Activated T-helper 17 cell treated with anti-CD3 and anti-CD28 coated beads, Interleukin-2, amount 50 U/mL, for 72 hours (primary cell): Measurements from ENCODE around the gene ARPC5L. TPM values are rescaled to one million over a fixed set of nuclear protein-coding genes. Genes with fewer than 3 reads are reported as not detected.
"Not testable (repeated sequence)": the region's sequence is repeated elsewhere in the genome, so short reads cannot be mapped to it uniquely, and the experiment has no call there.

Source experiments
- ATAC-seq: fragments of 150-1000 bp; cut with Tn5 transposase; replicated peaks from 2 replicates; pipeline ENCODE4 v1.10.0; 2021; ENCODE audit warnings: mild to moderate bottlenecking, moderate library complexity
- H3K27ac Mint-ChIP-seq: one replicate; pipeline ENCODE4 v1.8.0; 2022; ENCODE audit warnings: mixed read lengths
- H3K27me3 Mint-ChIP-seq: one replicate; pipeline ENCODE4 v1.8.0; 2022; ENCODE audit warnings: mixed read lengths
- H3K36me3 Mint-ChIP-seq: one replicate; pipeline ENCODE4 v1.8.0; 2022; ENCODE audit warnings: low read depth, mild to moderate bottlenecking, mixed read lengths
- H3K4me1 Mint-ChIP-seq: one replicate; pipeline ENCODE4 v1.8.0; 2022; ENCODE audit warnings: mixed read lengths
- H3K4me3 Mint-ChIP-seq: one replicate; pipeline ENCODE4 v1.8.0; 2022; ENCODE audit warnings: mild to moderate bottlenecking, mixed read lengths
- H3K9me3 Mint-ChIP-seq: one replicate; pipeline ENCODE4 v1.8.0; 2022; ENCODE audit warnings: mixed read lengths
- total RNA-seq, 2 donors: library from RNA; stranded (reverse); gene quantifications; one replicate each; pipeline ENCODE4 v1.2.3, GENCODE V29; 2022

Gene ARPC5L
- total RNA-seq, 2 donors from 2014 or later, result 59.7 to 89.7 TPM

DNA sequence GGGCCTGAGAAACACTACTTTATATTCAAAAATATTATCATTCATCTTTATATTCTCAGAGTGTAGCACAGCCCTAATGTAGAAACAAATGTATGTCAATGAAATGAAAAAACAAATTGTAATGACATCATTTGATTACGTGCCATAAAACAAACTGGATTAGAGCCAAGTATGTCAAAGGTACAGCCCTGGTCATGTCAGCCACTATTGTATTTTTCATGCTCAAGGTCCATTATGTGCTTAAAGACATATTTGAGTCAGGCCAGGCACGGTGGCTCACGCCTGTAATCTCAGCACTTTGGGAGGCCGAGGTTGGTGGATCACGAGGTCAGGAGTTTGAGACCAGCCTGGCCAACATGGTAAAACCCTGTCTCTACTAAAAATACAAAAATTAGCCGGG lies 58.5 kb downstream of the ARPC5L start:
- H3K27me3 Mint-ChIP-seq, ATAC-seq, H3K9me3 Mint-ChIP-seq: not testable (repeated sequence)

More for the DNA sequence above, 58.5 kb downstream of the ARPC5L start:
- not testable (repeated sequence) for H3K4me3 Mint-ChIP-seq, H3K4me1 Mint-ChIP-seq, H3K27ac Mint-ChIP-seq
- H3K36me3 Mint-ChIP-seq, result peaks cover 89% of the 10 kb centered on the region

Other genes with a start within 250 kb of the ARPC5L start
- gene NR6A1, start 90.8 kb upstream of the ARPC5L start, total RNA-seq, result 1 to 10 TPM in 1 of 2 donors, under 1 TPM in 1; 0.98 to 1.2 TPM
- gene OLFML2A, start 85.0 kb upstream of the ARPC5L start, total RNA-seq, result not detected
- gene WDR38, start 8.7 kb upstream of the ARPC5L start, total RNA-seq, result not detected
- 1,000 to 10,000 TPM; 1,919 to 1,995 TPM for gene RPL35, start 173 bp upstream of the ARPC5L start, total RNA-seq
- 10 to 100 TPM; 19.7 to 39.8 TPM for gene GOLGA1, start 79.0 kb downstream of the ARPC5L start, total RNA-seq